H9 (cell line): Measurements from ENCODE around the gene CPNE5. TPM values are rescaled to one million over a fixed set of nuclear protein-coding genes. Genes with fewer than 3 reads are reported as not detected.

Experiments used
- DNase-seq: peaks from one replicate; pipeline ENCODE4 v3.0.0-alpha.2; 2017
- H2AFZ ChIP-seq: one replicate; pipeline ENCODE4 v1.6.1; 2013; ENCODE audit warnings: mild to moderate bottlenecking, low read length, control low read depth, moderate library complexity
- H2AK5ac ChIP-seq: 2 replicates; pipeline ENCODE4 v1.6.1; 2013; ENCODE audit warnings: low read length, control low read depth, mixed read lengths; ENCODE audit not compliant: insufficient read length
- H2BK120ac ChIP-seq: one replicate; pipeline ENCODE4 v1.6.1; 2013; ENCODE audit warnings: low read depth, mild to moderate bottlenecking, low read length, control low read depth, inconsistent platforms; ENCODE audit not compliant: poor library complexity, severe bottlenecking
- H2BK12ac ChIP-seq: 2 replicates; pipeline ENCODE4 v1.6.1; 2013; ENCODE audit warnings: low read length, control low read depth, mixed read lengths, low read depth; ENCODE audit not compliant: insufficient read length
- H2BK15ac ChIP-seq: 2 replicates; pipeline ENCODE4 v1.6.1; 2013; ENCODE audit warnings: low read depth, low read length, control low read depth
- H2BK20ac ChIP-seq: one replicate; pipeline ENCODE4 v1.6.1; 2013; ENCODE audit warnings: low read depth, mild to moderate bottlenecking, low read length, control low read depth, inconsistent platforms; ENCODE audit not compliant: poor library complexity, severe bottlenecking
- H2BK5ac ChIP-seq: 2 replicates; pipeline ENCODE4 v1.6.1; 2013; ENCODE audit warnings: low read length, control low read depth, mixed read lengths; ENCODE audit not compliant: insufficient read length
- H3K14ac ChIP-seq: 2 replicates; pipeline ENCODE4 v1.6.1; 2013; ENCODE audit warnings: low read length, control low read depth; ENCODE audit not compliant: insufficient read depth
- H3K18ac ChIP-seq: 2 replicates; pipeline ENCODE4 v1.6.1; 2013; ENCODE audit warnings: low read depth, mild to moderate bottlenecking, mixed read lengths, low read length, control low read depth; ENCODE audit not compliant: insufficient read length
- H3K23ac ChIP-seq: 2 replicates; pipeline ENCODE4 v1.6.1; 2013; ENCODE audit warnings: low read length, control low read depth, mixed read lengths, low read depth; ENCODE audit not compliant: insufficient read length
- H3K23me2 ChIP-seq: 2 replicates; pipeline ENCODE4 v1.6.1; 2013; ENCODE audit warnings: low read depth, mild to moderate bottlenecking, mixed read lengths, low read length, control low read depth; ENCODE audit not compliant: insufficient read length, poor library complexity, severe bottlenecking
- H3K27ac ChIP-seq: 2 replicates; pipeline ENCODE4 v1.5.1; 2013; ENCODE audit warnings: low read length, control low read depth, mixed read lengths, low read depth; ENCODE audit not compliant: insufficient read length
- H3K27me3 ChIP-seq: 2 replicates; pipeline ENCODE4 v1.6.1; 2013; ENCODE audit warnings: low read length, control low read depth, inconsistent platforms; ENCODE audit not compliant: insufficient read depth
- H3K4ac ChIP-seq: 2 replicates; pipeline ENCODE4 v1.6.1; 2013; ENCODE audit warnings: low read depth, mild to moderate bottlenecking, control low read depth, inconsistent platforms, low read length, moderate library complexity
- H3K4me1 ChIP-seq: 2 replicates; pipeline ENCODE4 v1.6.1; 2013; ENCODE audit warnings: low read length, control low read depth, inconsistent platforms; ENCODE audit not compliant: insufficient read depth
- H3K4me2 ChIP-seq: 2 replicates; pipeline ENCODE4 v1.6.1; 2013; ENCODE audit warnings: low read length, control low read depth, mixed read lengths; ENCODE audit not compliant: insufficient read length, insufficient read depth
- H3K56ac ChIP-seq: 2 replicates; pipeline ENCODE4 v1.6.1; 2013; ENCODE audit warnings: low read depth, mild to moderate bottlenecking, mixed read lengths, low read length, control low read depth; ENCODE audit not compliant: insufficient read length
- H3K79me1 ChIP-seq: 2 replicates; pipeline ENCODE4 v1.6.1; 2013; ENCODE audit warnings: low read depth, mild to moderate bottlenecking, moderate library complexity, low read length, control low read depth, inconsistent platforms; ENCODE audit not compliant: insufficient read depth, poor library complexity, severe bottlenecking
- H3K79me2 ChIP-seq: 2 replicates; pipeline ENCODE4 v1.6.1; 2013; ENCODE audit warnings: low read length, control low read depth, inconsistent platforms; ENCODE audit not compliant: insufficient read depth
- H3K9ac ChIP-seq: 2 replicates; pipeline ENCODE4 v1.6.1; 2013; ENCODE audit warnings: low read length, control low read depth, mixed read lengths; ENCODE audit not compliant: insufficient read length; ENCODE audit errors: extremely low read depth
- H3K9me3 ChIP-seq: one replicate; pipeline ENCODE4 v1.6.1; 2013; ENCODE audit warnings: low read depth, low read length, inconsistent platforms; ENCODE audit not compliant: control insufficient read depth
- H3T11ph ChIP-seq: one replicate; pipeline ENCODE4 v1.6.1; 2013; ENCODE audit warnings: mild to moderate bottlenecking, low read length, control low read depth, inconsistent platforms
- H4K20me1 ChIP-seq: one replicate; pipeline ENCODE4 v1.6.1; 2013; ENCODE audit not compliant: control insufficient read depth, insufficient read length, insufficient read depth
- H4K5ac ChIP-seq: 2 replicates; pipeline ENCODE4 v1.6.1; 2013; ENCODE audit warnings: low read depth, mild to moderate bottlenecking, mixed read lengths, low read length, control low read depth; ENCODE audit not compliant: insufficient read length
- H4K8ac ChIP-seq: replicated peaks from 2 replicates; pipeline ENCODE4 v1.6.1; 2013; ENCODE audit warnings: low read length, control low read depth, mixed read lengths, low read depth; ENCODE audit not compliant: insufficient read length
- H4K91ac ChIP-seq: 2 replicates; pipeline ENCODE4 v1.6.1; 2013; ENCODE audit warnings: low read depth, mild to moderate bottlenecking, moderate library complexity, mixed read lengths, low read length, control low read depth; ENCODE audit not compliant: insufficient read length
- H3K27ac Mint-ChIP-seq, 3 experiments: 2 replicates in 2 of 3; 3 replicates in 1 of 3; pipeline ENCODE4 v1.8.0; 2020 to 2021; ENCODE audit warnings: mixed read lengths in 3 of 3, mild to moderate bottlenecking in 1 of 3, moderate library complexity in 1 of 3
- H3K27me3 Mint-ChIP-seq: 2 replicates; pipeline ENCODE4 v1.8.0; 2021; ENCODE audit warnings: low read depth, mild to moderate bottlenecking, moderate library complexity, mixed read lengths
- H3K36me3 Mint-ChIP-seq, 3 experiments: 2 replicates in 2 of 3; 3 replicates in 1 of 3; pipeline ENCODE4 v1.8.0; 2020 to 2021; ENCODE audit warnings: low read depth in 3 of 3, mixed read lengths in 3 of 3; ENCODE audit not compliant: insufficient read depth in 1 of 3
- H3K4me1 Mint-ChIP-seq, 2 experiments: 2 replicates each; pipeline ENCODE4 v1.8.0; 2020; ENCODE audit warnings: mixed read lengths in 2 of 2
- H3K4me3 Mint-ChIP-seq, 2 experiments: 2 replicates in 1 of 2; 3 replicates in 1 of 2; pipeline ENCODE4 v1.8.0; 2020 to 2021; ENCODE audit warnings: mild to moderate bottlenecking in 2 of 2, mixed read lengths in 2 of 2, moderate library complexity in 1 of 2
- H3K9me3 Mint-ChIP-seq, 2 experiments: 2 replicates in 1 of 2; 3 replicates in 1 of 2; pipeline ENCODE4 v1.8.0; 2020; ENCODE audit warnings: mild to moderate bottlenecking in 2 of 2, mixed read lengths in 2 of 2, moderate library complexity in 1 of 2
- CTCF ChIP-seq: fragments of 200-600 bp; sonication (generic); conservative IDR thresholded peaks from 3 replicates; pipeline ENCODE4 v1.8.0; 2021; ENCODE audit warnings: antibody characterized with exemption, mild to moderate bottlenecking
- WGBS: extraction: QIAGEN DNeasy Blood & Tissue Kit; methylation state at CpG from one replicate; pipeline ENCODE4 v1.1.7; 2013; ENCODE audit warnings: missing lambda C conversion rate, low lambda C conversion rate, mixed read lengths; ENCODE audit not compliant: insufficient read length; ENCODE audit errors: extremely low coverage; 5-methylcytosine and 5-hydroxymethylcytosine counted together
- total RNA-seq: library from RNA; stranded (reverse); gene quantifications from 2 replicates; pipeline ENCODE4 v1.2.1, GENCODE V29; 2021

Gene CPNE5
- total RNA-seq, 1 experiment from 2014 or later = 0.52 TPM

GRCh38 chr6:36745283-36745682 lies 94.0 kb downstream of the CPNE5 start:
- H3K23me2 ChIP-seq = no peaks in the 10 kb centered on the region
- no peaks in the 10 kb centered on the region for H3K4me1 ChIP-seq
- H3K23ac ChIP-seq = no peak overlapping the region
- no peak overlapping the region for H3K9ac ChIP-seq
- no peaks in the 10 kb centered on the region for H3K79me2 ChIP-seq
- H3K4ac ChIP-seq = no peak overlapping the region
- Mint-ChIP-seq H3K27ac (no peak overlapping the region), H3K36me3 (0 out of 7 replicates have a peak, but pooled peaks cover 0 to 3% (median 0%) of the 10 kb centered on the region in 3 experiments), H3K9me3 (peaks cover 3 to 4% of the 10 kb centered on the region in 2 experiments), H3K4me1 (peaks cover 6 to 7% of the 10 kb centered on the region in 2 experiments), H3K4me3 (no peak overlapping the region), H3K27me3 (peaks cover 7% of the 10 kb centered on the region; the same call in 1 of the 2 replicates)
- H2BK5ac ChIP-seq = no peak overlapping the region
- no peak overlapping the region for H2AK5ac ChIP-seq
- no peak for TF ChIP-seq CTCF
- no peaks in the 10 kb centered on the region for H4K20me1 ChIP-seq
- no peak overlapping the region for H2BK120ac ChIP-seq
- H2AFZ ChIP-seq = no peak overlapping the region
- no peak overlapping the region for H3K27ac ChIP-seq
- no peak overlapping the region for H3K14ac ChIP-seq
- H3K56ac ChIP-seq = no peak overlapping the region
- H4K5ac ChIP-seq = no peak overlapping the region
- H2BK12ac ChIP-seq = no peak overlapping the region
- H3K4me2 ChIP-seq = no peak overlapping the region
- H2BK20ac ChIP-seq = no peak overlapping the region
- no peaks in the 10 kb centered on the region for H3K9me3 ChIP-seq
- H3T11ph ChIP-seq = no peak overlapping the region
- no peak overlapping the region for H3K18ac ChIP-seq
- no peak overlapping the region for H4K91ac ChIP-seq
- DNase-seq = no peak
- H3K79me1 ChIP-seq = no peaks in the 10 kb centered on the region
- H2BK15ac ChIP-seq = no peak overlapping the region
- no peaks in the 10 kb centered on the region for H3K27me3 ChIP-seq
- no CpG with 5 or more reads among the region's 12 CpGs for WGBS
- no peak overlapping the region for H4K8ac ChIP-seq
